ENCODE data around the gene AFP. TPM values are rescaled to one million over a fixed set of nuclear protein-coding genes. Genes with fewer than 3 reads are reported as not detected.

AFP gene
- total and polyA plus RNA-seq, 5 donors = not detected

- Histone ChIP-seq H3K4me3 (ENCODE audit: low read length) (no peak overlapping the region), H3K27me3 (ENCODE audit: control insufficient read depth, insufficient read depth) (no peaks in the 10 kb centered on the region), H3K27ac (ENCODE audit: low read length) (no peak overlapping the region), H3K9me3 (ENCODE audit: control insufficient read depth, low read length) (no peaks in the 10 kb centered on the region), H3K4me1 (ENCODE audit: control insufficient read depth, insufficient read depth, low read length) (no peaks in the 10 kb centered on the region)
- DNase-seq (no peak), ATAC-seq (no peak)
- intact Hi-C loops (cut with DNase I) = no loop called here
- WGBS = 85% methylated on average over 2 of the region's 2 CpGs
Measured at GRCh38 chr4:73415807-73416238, 20.2 kb upstream of the AFP start.

GRCh38 chr4:73416423-73417087, 19.5 kb upstream of the AFP start:
- intact Hi-C loops (cut with DNase I) = no loop called here
- DNase-seq = no peak
- WGBS = 73% methylated on average over 2 of the region's 2 CpGs
- Histone ChIP-seq H3K27me3 (ENCODE audit: control insufficient read depth, insufficient read depth) (no peaks in the 10 kb centered on the region), H3K9me3 (ENCODE audit: control insufficient read depth, low read length) (no peaks in the 10 kb centered on the region), H3K4me3 (ENCODE audit: low read length) (no peak overlapping the region), H3K4me1 (ENCODE audit: control insufficient read depth, insufficient read depth, low read length) (no peaks in the 10 kb centered on the region), H3K27ac (ENCODE audit: low read length) (no peak overlapping the region)
- ATAC-seq = no peak

- intact Hi-C loops (cut with DNase I) = no loop called here
- ATAC-seq (no peak), DNase-seq (no peak)
- no peaks in the 10 kb centered on the region for H3K4me1 ChIP-seq (ENCODE audit: control insufficient read depth, insufficient read depth, low read length)
- WGBS = 81% methylated on average over 2 of the region's 2 CpGs
- no peak overlapping the region for H3K27ac ChIP-seq (ENCODE audit: low read length)
- no peak overlapping the region for H3K4me3 ChIP-seq (ENCODE audit: low read length)
- no peaks in the 10 kb centered on the region for H3K27me3 ChIP-seq (ENCODE audit: control insufficient read depth, insufficient read depth)
- no peaks in the 10 kb centered on the region for H3K9me3 ChIP-seq (ENCODE audit: control insufficient read depth, low read length)
Measured at GRCh38 chr4:73417342-73417741, 18.7 kb upstream of the AFP start.

GRCh38 chr4:73417973-73418372, 18.0 kb upstream of the AFP start:
- H3K4me1 ChIP-seq (ENCODE audit: control insufficient read depth, insufficient read depth, low read length) = no peaks in the 10 kb centered on the region
- DNase-seq (no peak), ATAC-seq (no peak)
- no peaks in the 10 kb centered on the region for H3K27me3 ChIP-seq (ENCODE audit: control insufficient read depth, insufficient read depth)
- no peaks in the 10 kb centered on the region for H3K9me3 ChIP-seq (ENCODE audit: control insufficient read depth, low read length)
- intact Hi-C loops (cut with DNase I) = no loop called here
- H3K27ac ChIP-seq (ENCODE audit: low read length) = no peak overlapping the region
- WGBS = 69% methylated on average over 6 of the region's 6 CpGs
- no peak overlapping the region for H3K4me3 ChIP-seq (ENCODE audit: low read length)

GRCh38 chr4:73418677-73419076, 17.3 kb upstream of the AFP start:
- intact Hi-C loops (cut with DNase I) = no loop called here
- Histone ChIP-seq H3K9me3 (ENCODE audit: control insufficient read depth, low read length) (no peaks in the 10 kb centered on the region), H3K4me1 (ENCODE audit: control insufficient read depth, insufficient read depth, low read length) (no peaks in the 10 kb centered on the region), H3K27me3 (ENCODE audit: control insufficient read depth, insufficient read depth) (no peaks in the 10 kb centered on the region), H3K4me3 (ENCODE audit: low read length) (no peak overlapping the region), H3K27ac (ENCODE audit: low read length) (no peak overlapping the region)
- DNase-seq (no peak), ATAC-seq (no peak)
- 47% methylated on average over 1 of the region's 1 CpG for WGBS

GRCh38 chr4:73419106-73420038, 16.6 kb upstream of the AFP start:
- ATAC-seq = no peak
- no peaks in the 10 kb centered on the region for H3K27me3 ChIP-seq (ENCODE audit: control insufficient read depth, insufficient read depth)
- H3K27ac ChIP-seq (ENCODE audit: low read length) = no peak overlapping the region
- DNase-seq = no peak
- 67% methylated on average over 7 of the region's 7 CpGs for WGBS
- H3K9me3 ChIP-seq (ENCODE audit: control insufficient read depth, low read length) = no peaks in the 10 kb centered on the region
- intact Hi-C loops (cut with DNase I) = no loop called here
- no peak overlapping the region for H3K4me3 ChIP-seq (ENCODE audit: low read length)
- H3K4me1 ChIP-seq (ENCODE audit: control insufficient read depth, insufficient read depth, low read length) = no peaks in the 10 kb centered on the region

GRCh38 chr4:73420615-73421014, 15.4 kb upstream of the AFP start:
- ATAC-seq (no peak), DNase-seq (no peak)
- intact Hi-C loops (cut with DNase I) = no loop called here
- no peak overlapping the region for H3K4me3 ChIP-seq (ENCODE audit: low read length)
- no peaks in the 10 kb centered on the region for H3K9me3 ChIP-seq (ENCODE audit: control insufficient read depth, low read length)
- H3K27me3 ChIP-seq (ENCODE audit: control insufficient read depth, insufficient read depth) = no peaks in the 10 kb centered on the region
- WGBS = 84% methylated on average over 2 of the region's 2 CpGs
- no peaks in the 10 kb centered on the region for H3K4me1 ChIP-seq (ENCODE audit: control insufficient read depth, insufficient read depth, low read length)
- no peak overlapping the region for H3K27ac ChIP-seq (ENCODE audit: low read length)

GRCh38 chr4:73421708-73422457, 14.1 kb upstream of the AFP start:
- intact Hi-C loops (cut with DNase I) = no loop called here
- no peaks in the 10 kb centered on the region for H3K4me1 ChIP-seq (ENCODE audit: control insufficient read depth, insufficient read depth, low read length)

GRCh38 chr4:73422458-73422752, 13.6 kb upstream of the AFP start:
- intact Hi-C loops (cut with DNase I) = no loop called here
- Histone ChIP-seq H3K4me1 (ENCODE audit: control insufficient read depth, insufficient read depth, low read length) (no peaks in the 10 kb centered on the region), H3K4me3 (ENCODE audit: low read length) (no peak overlapping the region), H3K9me3 (ENCODE audit: control insufficient read depth, low read length) (no peaks in the 10 kb centered on the region), H3K27ac (ENCODE audit: low read length) (no peak overlapping the region), H3K27me3 (ENCODE audit: control insufficient read depth, insufficient read depth) (no peaks in the 10 kb centered on the region)
- ATAC-seq (no peak), DNase-seq (no peak)
- WGBS = 80% methylated on average over 4 of the region's 4 CpGs

More at GRCh38 chr4:73421708-73422457, 14.1 kb upstream of the AFP start:
- H3K27me3 ChIP-seq (ENCODE audit: control insufficient read depth, insufficient read depth) = no peaks in the 10 kb centered on the region
- no peaks in the 10 kb centered on the region for H3K9me3 ChIP-seq (ENCODE audit: control insufficient read depth, low read length)
- no peak for DNase-seq
- no peak overlapping the region for H3K27ac ChIP-seq (ENCODE audit: low read length)
- H3K4me3 ChIP-seq (ENCODE audit: low read length) = no peak overlapping the region
- no peak for ATAC-seq

- no peaks in the 10 kb centered on the region for H3K27me3 ChIP-seq (ENCODE audit: control insufficient read depth, insufficient read depth)
- H3K4me3 ChIP-seq (ENCODE audit: low read length) = no peak overlapping the region
- no peak overlapping the region for H3K27ac ChIP-seq (ENCODE audit: low read length)
- H3K4me1 ChIP-seq (ENCODE audit: control insufficient read depth, insufficient read depth, low read length) = no peaks in the 10 kb centered on the region
- no peaks in the 10 kb centered on the region for H3K9me3 ChIP-seq (ENCODE audit: control insufficient read depth, low read length)
- DNase-seq = no peak
- no peak for ATAC-seq
- intact Hi-C loops (cut with DNase I) = no loop called here
Measured at GRCh38 chr4:73423184-73423583, 12.8 kb upstream of the AFP start.

GRCh38 chr4:73426666-73427065, 9.4 kb upstream of the AFP start:
- Histone ChIP-seq H3K4me3 (ENCODE audit: low read length) (no peak overlapping the region), H3K27ac (ENCODE audit: low read length) (no peak overlapping the region), H3K9me3 (ENCODE audit: control insufficient read depth, low read length) (no peaks in the 10 kb centered on the region), H3K27me3 (ENCODE audit: control insufficient read depth, insufficient read depth) (no peaks in the 10 kb centered on the region), H3K4me1 (ENCODE audit: control insufficient read depth, insufficient read depth, low read length) (no peaks in the 10 kb centered on the region)
- no peak for ATAC-seq
- WGBS = 54% methylated on average over 3 of the region's 3 CpGs
- intact Hi-C loops (cut with DNase I) = no loop called here
- no peak for DNase-seq

Measured in right cardiac atrium (tissue), 5 donors.